GM18505 (cell line): ENCODE results near the gene RCSD1.
A peak's percentile ranks its signal among the peaks of the same experiment; 100 is the strongest.
"Not testable (repeated sequence)": the region's sequence is repeated elsewhere in the genome, so short reads cannot be mapped to it uniquely, and the experiment has no call there.

Experiments
- ATAC-seq: cut with Tn5 transposase; IDR thresholded peaks from one replicate; pipeline ENCODE4 v1.9.1; 2021; ENCODE audit not compliant: unreplicated experiment
- POLR2A ChIP-seq: IDR thresholded peaks from 4 replicates; pipeline ENCODE4 v1.6.1; 2011; ENCODE audit warnings: borderline replicate concordance; ENCODE audit not compliant: insufficient read depth, insufficient read length; ENCODE audit errors: extremely low read depth

Gene RCSD1

DNA sequence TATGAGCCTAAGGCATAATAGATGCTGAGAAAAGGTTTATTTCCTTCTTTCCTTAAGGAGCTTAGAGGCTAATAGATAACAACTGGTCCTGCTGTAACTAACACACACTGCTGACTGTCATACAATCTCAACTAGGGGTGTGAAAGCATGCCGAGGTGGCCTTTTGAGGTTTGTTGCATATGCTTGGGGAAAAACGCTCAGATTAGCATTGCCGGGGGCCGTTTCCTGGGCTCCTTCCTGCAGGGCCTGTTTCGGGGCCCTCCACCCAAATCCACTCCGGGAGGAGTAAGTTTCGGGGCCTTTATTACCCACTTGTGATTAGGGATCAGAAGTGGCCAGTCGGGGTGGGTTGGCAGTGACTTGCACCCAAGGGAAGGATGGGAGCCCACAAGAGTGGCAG is 27.2 kb upstream of the RCSD1 start:
- TF ChIP-seq POLR2A = no peak

DNA sequence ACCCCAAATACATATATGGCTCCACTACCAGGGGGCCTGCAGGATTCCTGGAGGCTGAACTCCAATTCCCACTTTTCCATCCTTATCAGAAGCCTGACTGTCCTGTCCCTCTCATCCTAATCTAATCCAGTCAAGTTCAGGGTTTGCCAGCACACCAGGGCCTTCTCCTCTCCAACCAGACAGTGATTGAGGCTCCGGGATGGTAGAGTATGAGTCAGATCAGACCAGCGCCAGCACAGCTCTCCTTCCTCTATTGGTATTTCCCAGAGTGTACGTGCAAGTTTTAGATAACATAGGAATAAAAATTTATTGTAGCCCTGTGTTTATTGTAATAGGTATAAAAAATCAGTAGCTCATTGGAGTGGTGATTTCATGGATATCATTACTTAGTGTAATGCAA is 24.5 kb upstream of the RCSD1 start:
- ATAC-seq = no peak
- TF ChIP-seq POLR2A = no peak

More for the DNA sequence above, 27.2 kb upstream of the RCSD1 start:
- no peak for ATAC-seq

DNA sequence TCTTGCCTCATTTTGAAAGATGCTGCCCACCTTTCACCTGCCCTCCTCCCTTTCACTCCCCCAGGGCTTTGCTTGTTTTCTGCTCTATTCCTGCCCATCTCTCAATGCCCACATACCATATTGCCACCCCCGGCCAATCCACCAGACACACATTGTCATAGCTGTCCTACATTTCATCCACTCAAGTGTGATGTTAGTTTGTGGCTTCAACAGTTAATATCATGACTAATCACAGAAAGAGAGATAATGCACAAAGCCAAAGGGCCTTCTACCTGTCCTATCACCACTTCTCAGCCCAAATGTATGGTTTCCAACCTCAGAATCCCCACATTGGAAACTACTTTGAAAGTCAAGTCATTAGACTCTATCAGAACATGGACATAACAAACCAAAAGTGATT is 18.0 kb upstream of the RCSD1 start:
- ATAC-seq = no peak
- no peak for TF ChIP-seq POLR2A

DNA sequence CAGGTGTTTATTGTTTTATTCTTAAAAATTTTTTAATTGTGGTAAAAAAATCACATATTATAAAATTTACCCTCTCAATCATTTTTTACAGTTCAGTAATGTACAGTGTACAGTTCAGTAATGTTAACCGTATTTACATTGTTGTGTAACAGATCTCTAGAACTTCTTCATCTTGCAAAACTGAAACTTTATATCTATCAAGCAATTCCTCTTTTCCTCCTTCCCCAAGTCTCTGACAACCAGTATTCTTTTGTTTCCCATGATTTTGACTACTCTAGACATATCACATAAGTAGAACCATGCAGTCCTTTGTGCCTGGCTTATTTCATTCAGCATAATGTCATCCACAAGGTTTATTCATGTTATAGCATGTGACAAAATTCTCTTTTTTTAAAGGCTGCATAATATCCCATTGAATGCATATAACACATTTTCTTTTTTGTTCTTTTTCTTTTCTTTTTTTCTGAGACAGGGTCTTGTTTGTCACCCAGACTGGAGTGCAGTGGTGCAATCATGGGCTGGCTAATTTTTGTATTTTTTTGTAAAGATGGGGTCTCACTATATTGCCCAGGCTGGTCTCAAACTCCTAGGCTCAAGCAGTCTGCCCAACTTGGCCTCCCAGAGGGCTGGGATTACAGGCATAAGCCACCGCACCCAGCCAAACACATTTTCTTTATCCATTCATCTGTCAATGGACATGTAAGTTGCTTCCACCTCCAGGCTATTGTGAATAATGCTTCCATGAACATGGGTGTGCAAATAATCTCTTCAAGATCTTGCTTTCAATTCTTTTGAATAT is 17.2 kb upstream of the RCSD1 start:
- no peak for ATAC-seq

DNA sequence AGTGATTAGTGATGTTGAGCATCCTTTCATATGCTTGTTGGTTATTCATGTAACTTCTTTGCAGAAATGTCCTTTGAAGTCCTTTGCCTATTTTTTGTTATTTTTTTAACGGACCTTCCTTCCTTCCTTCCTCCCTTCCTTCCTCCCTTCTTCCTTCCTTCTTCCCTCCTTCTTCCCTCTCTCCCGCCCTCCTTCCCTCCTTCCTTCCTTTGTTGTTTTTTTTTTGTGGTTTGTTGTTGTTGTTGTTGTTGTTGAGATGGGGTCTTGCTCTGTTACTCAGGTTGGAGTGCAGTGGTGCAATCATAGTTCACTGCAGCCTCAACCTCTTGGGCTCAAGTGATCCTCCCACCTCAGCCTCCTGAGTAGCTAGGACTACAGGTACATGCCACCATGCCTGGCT is 16.0 kb upstream of the RCSD1 start:
- not testable (repeated sequence) for ATAC-seq

More for the DNA sequence above, 17.2 kb upstream of the RCSD1 start:
- TF ChIP-seq POLR2A = no peak

DNA sequence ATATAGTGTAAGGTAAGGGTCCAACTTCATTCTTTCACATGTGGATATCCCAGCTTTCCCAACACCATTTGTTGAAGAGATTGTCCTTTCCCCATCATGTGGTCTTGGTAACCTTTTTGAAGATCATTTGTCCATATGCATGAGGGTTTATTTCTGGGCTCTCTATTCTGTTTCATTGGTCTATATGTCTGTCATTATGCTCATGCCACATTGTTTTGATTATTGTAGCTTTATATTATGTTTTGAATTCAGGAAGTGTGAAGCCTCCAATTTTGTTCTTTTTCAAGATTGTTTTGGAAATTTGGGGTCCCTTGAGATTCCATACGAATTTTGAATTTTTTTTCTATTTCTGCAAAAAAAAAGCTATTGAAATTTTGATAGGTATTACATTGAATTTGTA is 15.2 kb upstream of the RCSD1 start:
- no peak for TF ChIP-seq POLR2A

DNA sequence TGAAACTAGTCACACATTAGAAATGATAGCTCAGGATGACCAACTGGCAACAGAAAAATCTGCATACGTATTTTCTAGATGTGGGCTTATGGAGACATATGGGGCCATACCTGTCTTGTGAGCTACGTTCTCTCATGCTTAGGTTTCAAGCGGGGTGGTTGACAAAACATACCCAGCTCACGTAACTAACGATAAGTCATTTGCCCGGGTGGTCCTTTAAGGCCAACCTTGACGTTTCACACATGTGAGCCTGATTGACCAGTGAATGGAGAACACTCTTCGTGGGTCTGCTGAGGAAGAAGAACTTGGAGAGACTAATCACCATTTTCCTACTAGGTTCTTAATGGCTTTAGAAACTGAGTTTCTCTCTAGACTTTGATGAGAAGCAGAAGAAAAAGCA is 13.5 kb upstream of the RCSD1 start:
- ATAC-seq = no peak

More for the DNA sequence above, 15.2 kb upstream of the RCSD1 start:
- no peak for ATAC-seq

DNA sequence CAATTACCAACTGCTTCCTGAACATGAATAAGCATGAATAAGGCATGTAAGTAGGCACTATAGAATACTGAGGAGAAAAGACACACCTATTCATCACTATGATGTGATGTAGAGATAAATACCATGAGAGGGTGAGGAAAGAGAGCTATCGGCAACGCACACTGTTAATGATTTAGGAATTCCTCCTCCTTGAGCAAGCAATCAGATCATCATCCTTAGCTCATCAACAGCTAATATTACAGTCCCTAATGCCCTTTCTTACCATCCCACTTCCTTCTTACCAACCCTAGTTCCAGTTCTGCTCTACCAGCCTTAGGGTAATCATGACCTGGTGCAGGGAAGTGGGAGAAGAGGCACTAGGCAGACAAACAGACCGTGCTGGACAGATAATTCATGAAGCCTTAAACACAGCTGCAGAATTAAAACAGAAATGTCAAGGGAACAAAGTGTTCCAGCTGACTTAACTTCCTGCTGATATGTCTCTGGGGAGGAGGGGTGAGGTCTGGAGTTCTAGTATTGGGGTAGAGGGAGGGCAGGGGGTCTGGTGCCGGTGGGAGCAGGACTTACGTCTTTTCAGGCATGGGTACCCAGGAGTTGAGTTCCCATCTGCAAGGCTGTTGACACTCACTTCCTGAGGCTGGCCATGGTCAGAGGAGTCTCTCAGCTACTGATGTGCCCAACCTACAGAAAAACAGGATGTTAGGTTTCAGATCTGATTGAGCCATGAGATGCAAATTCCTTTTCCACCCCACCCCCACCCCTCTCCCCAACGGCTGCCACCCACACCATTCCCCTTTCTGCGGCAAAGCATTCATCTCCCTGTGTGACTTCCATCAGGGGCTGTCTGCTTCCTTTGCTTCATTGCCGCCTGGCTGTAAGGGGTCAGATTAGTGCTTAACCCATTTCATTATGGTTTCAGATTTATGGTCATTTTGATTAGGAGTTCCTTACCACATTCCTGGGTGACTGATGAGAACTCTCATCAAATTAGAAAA is 12.6 kb upstream of the RCSD1 start:
- peak; percentile 66 for TF ChIP-seq POLR2A
- peak; percentile 73 for ATAC-seq

More for the DNA sequence above, 13.5 kb upstream of the RCSD1 start:
- no peak for TF ChIP-seq POLR2A

DNA sequence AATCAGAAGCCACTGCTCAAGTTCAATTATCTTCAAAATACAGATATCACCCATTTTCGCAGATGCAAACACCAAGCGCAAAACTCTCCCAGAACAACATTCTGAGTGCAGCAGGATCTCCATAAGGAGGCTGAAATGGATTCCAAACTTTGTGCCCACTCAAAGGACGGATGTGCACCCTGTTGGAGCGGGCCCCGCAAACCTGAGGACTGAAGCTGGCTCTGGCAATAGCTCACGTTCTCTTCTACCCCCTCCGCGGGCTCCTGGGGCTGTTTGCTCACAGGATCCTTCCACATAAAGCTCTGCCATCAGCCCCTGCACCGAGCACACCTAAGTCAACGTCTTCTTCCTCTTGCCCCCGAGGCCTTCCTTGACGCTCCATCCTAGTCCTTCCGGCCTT is 11.7 kb upstream of the RCSD1 start:
- TF ChIP-seq POLR2A = no peak
- ATAC-seq = no peak

DNA sequence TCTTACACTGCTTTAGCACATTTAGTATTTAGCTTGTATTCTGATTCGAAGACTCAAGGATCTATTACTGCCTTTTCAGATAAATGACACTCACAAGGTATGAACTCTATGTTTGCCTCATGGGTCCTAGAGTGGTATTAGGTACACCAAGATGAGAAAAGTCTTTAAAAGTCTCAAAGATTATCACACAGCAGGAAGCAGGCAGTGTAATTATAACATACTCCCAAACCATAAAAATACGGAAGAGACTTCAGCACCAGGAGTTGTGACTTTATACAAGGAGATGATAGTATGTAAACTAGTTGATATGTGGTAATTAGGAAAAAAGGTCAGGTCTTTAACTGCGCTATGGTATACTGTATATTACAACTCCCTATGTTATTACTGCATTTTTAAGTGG is 11.2 kb upstream of the RCSD1 start:
- TF ChIP-seq POLR2A = no peak
- ATAC-seq = no peak

DNA sequence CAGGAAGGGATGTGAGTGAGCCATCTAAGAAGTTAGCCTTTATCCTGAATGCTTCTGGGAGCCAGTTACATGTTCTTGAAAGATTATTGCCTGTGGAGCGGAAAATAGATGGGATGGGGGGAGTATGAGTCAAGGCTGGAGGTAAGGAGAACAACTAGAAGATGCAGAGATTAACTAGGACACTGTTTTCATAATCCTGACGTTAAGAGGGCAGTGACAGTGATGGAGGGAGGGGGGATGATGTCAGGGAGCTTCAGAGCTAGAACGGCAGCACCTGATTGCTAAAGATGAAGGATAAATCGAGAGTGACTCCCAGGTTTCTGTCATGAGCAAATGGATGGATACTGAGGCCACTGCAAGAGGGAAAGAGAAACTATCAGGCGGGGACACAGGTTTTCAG is 10.0 kb upstream of the RCSD1 start:
- TF ChIP-seq POLR2A = no peak
- no peak for ATAC-seq

DNA sequence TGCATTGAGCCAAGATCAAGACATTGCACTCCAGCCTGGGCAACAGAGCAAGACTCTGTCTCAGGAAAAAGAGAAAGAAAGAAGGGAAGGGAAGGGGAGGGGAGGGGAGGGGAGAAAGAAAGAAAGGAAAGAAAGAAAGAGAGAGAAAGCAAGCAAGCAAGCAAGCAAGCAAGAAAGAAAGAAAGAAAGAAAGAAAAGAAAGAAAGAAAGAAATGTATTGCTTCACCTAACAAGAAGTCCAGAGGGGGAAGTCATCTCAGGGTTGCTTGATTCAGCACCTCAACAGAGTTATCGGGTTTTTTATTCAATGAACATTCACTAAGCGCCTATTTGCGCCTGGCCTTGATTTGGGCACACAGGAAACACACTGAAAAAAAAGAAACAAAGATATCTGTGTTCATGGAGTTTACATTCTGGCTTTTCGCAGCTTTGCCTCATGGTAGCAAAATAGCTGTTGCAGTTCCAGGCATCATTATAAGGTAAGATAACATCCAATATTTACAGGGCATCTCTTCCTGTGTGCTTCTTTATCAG is 8.2 kb upstream of the RCSD1 start:
- ATAC-seq = no peak
- TF ChIP-seq POLR2A = no peak

DNA sequence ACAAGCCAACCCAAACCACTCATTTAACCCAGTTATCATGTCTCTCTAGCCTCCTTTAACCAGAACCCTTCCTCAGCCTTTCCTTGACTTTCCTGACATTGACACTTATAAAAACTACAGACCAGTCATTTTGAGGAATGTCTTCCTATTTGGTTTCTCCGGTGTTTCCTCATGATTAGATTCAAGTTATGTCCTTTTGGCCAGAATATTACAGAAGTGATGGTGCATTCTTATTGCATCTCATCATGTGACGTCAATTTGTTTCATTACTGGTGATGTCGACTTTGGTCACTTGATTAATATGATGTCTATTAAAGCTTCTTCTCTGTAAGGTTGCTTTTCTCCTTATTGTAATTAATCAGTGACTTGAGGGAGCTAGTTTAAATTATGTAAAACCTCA is 6.1 kb upstream of the RCSD1 start:
- ATAC-seq = no peak
- TF ChIP-seq POLR2A = no peak

DNA sequence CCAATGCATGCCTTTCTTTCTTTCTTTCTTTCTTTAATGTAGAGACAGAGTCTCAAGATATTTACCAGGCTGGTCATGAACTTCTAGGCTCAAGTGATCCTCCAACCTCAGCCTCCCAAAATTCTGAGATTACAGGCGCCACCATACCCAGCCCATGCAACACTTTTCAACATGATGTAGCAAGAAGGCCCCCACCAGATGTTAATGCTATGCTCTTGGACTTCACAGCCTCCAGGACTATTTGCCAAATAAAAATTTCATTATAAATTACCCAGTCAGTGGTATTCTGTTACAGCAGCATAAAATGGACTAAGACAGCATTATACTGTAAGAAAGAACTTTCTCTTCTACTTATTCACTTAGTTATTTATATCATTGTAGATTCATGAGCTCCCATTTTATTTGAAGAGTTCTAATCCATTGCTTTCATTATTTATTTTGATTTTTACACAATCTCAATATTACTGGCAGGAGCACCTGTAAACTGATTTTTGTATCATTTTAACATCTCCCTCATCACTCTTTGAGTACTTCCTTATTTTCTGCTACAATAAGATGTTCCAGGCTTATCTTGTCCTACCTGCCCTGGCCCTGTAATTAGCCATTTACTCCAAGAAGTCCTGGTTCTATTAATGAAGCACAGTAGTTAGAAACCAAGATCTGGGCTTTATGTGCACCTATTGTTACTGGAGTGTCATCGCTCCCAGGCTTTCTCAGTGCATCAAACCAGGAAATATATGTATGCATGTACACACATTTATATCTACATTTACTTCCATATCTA is 4.8 kb upstream of the RCSD1 start:
- ATAC-seq = no peak
- no peak for TF ChIP-seq POLR2A

DNA sequence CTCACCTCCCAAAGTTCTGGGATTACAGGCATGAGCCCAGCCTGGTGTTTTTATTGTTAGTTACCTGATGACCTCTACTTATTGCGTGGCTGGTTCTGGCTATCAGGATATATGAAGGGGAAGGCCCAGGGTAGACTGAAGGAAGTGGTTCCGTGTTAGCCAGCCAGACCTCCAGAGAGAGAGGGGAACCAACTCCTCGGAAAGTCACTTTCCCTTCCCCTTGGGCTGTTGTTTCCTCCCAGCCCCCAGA is 2.5 kb upstream of the RCSD1 start:
- no peak for ATAC-seq

More for the DNA sequence above, 2.5 kb upstream of the RCSD1 start:
- TF ChIP-seq POLR2A = no peak
